Activated gamma-delta T cell treated with anti-CD3 and anti-CD28 coated beads, Interleukin-2, amount 50 U/mL, for 16 hours (primary cell): ENCODE results near the gene SH3BGR.

Experiments
- DNase-seq: peaks from one replicate; pipeline ENCODE4 v3.0.0-alpha.2; 2020; ENCODE audit warnings: low read depth

SH3BGR gene

DNA sequence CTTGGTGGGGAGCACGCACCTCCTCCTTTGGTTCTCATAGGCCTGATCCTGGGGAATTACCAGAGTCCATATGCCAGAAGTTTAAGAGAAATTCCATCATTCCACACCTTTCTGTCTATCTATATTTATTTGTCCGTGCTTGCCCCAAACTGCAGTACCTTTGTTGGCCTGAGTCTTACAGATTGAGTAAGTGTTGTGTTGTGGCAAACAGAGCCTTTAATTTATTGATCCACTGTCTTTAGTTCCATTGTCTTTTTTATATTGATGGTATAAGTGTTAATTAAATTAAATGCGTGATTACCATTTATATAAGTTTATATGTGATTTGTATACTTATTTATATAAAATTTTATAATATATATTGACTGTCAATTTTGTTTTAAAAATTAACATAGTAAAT, 4.9 kb downstream of the SH3BGR start:
- DNase-seq, result no peak

DNA sequence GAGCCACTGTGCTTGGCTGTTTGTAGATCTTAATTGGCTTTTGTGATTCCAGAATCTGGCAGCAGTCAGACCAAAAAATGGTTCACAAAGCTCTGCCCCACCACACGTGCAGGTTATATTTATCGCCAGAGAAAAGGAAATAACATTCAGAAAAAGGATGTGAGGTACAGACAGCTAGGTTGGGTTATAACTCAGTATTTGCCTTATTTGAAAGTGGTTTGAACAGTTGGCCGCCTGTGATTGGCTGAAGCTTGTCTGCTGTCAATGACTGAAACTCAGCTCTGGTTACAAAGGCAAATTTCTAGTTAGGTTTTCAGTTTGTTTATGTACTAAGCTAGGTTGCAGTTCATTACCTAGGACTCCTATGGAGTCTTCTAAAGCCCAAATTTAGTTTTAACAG, 9.6 kb downstream of the SH3BGR start:
- DNase-seq, result no peak

DNA sequence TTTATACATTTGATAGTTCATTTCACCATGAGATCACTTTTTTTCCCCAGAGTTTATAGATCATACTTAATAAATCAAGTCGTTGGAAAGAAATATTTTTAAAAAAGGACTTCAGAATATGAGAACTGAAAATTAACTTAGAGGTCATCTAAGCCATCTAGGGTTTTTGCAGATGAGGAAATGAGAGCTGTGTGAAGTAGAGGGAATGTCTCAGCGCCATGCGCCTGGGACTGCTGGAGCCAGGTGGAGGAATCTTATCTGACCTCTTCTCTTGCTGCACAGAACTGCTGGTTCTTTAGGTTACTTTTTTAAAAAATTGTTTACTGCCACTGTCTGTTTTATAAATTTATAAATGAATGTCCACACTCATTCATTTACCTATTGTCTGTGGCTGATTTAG, 11.5 kb downstream of the SH3BGR start:
- DNase-seq, result no peak

DNA sequence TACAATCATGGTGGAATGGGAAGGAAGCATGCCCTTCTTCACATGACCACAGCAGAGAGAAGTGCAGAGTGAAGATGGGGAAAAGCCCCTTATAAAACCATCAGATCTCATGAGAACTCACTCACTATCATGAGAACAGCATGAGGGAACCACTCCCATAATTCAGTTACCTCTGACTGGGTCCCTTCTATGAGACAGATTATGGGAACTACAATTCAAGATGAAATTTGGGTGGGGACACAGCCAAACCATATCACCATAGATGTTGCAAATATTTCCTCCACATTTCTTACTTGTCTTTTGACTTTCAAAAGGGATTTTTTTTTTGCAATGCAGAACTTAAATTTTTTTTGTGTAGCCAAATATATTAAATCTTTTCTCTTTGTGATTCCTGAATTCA, 14.8 kb downstream of the SH3BGR start:
- no peak for DNase-seq

DNA sequence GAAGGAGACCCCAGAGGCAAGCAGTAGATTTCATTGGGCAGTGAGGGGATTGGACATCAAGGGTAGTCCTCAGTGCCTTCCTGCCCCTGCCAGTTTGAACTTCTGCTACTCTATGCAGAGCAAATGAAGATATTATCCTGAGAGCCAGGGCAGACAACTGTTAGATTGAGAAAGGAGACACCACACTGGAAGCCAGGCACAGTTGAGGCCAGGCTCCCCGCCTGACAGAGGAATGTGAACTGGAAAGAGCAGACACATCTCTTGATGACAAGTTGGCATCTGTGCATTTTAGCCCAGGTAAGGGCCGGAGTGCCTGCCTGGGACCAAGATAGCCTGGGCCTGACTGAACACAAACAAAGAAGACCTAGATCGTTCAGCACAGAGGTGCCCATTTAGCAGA, 16.0 kb downstream of the SH3BGR start:
- no peak for DNase-seq

DNA sequence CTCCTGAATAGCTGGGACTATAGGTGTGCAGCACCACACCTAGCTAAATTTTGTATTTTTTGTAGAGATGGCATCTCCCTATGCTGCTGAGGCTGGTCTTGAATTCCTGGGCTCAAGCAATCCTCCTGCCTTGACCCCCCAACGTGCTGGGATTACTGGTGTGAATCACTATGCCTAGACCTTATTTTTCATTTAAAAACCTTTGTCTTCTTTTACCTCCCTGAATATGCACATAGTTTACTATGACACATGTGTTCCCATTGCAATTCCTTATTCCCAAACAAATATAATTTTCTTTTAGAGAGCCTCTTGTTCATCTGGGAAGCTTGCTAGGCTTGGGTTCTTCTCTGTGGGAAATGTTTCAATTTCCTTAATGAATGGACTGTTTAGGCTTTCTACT, 16.8 kb downstream of the SH3BGR start:
- no peak for DNase-seq

DNA sequence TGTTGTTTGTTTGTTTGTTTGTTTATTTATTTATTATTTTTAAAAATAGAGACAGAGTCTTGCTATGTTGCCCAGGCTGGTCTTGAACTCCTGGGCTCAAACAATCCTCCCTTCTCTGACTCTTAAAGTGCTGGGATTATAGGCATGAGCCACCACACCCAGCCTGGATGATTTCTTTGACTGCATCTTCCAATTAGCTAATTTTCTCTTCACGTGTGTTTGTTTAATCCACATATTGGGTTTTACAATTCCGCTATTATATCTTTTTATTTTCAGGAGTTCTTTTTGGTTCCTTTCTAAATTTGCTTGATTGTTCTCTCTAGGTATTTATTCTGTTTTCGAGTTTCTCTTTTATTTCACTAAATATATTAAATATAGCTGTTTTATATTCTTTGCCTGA, 19.8 kb downstream of the SH3BGR start:
- no peak for DNase-seq

DNA sequence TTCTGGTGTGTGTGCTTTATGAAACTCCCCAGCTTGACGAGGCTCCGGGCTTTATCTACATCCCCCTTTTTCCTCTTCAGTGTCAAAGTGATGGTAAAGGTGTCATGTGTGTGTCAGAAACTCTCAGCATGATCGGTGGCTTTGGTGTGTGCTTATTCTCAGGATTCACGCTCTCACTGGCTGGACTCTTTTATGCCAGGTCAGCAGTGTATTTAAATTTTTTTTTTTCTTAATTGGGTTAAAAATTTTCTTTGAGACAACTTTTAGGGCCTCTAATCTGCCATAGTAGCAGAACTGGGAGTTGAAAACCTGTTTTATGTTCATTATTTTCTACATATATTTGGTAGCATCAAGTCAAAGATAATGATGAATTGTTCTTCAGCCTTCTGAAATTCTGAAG, 21.0 kb downstream of the SH3BGR start:
- DNase-seq, result no peak

DNA sequence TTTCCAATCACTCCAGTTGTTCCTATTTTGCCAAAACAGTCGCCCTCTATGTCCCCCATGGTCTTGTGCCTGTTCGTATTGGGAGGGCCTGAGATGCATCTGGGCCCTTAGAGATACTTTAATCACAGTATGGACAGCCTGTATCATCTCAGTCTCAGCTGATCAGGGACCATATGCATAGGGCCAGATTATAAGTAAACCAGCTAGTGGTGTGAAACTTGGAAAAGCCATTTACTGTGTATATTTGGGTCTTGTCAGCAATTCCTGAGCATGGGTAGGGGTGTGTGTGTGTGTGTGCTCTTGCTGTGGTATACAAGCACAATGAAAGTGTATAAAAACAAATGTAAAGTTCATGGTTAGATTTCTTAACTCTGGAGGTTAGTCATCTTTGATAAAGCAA, 22.8 kb downstream of the SH3BGR start:
- no peak for DNase-seq

DNA sequence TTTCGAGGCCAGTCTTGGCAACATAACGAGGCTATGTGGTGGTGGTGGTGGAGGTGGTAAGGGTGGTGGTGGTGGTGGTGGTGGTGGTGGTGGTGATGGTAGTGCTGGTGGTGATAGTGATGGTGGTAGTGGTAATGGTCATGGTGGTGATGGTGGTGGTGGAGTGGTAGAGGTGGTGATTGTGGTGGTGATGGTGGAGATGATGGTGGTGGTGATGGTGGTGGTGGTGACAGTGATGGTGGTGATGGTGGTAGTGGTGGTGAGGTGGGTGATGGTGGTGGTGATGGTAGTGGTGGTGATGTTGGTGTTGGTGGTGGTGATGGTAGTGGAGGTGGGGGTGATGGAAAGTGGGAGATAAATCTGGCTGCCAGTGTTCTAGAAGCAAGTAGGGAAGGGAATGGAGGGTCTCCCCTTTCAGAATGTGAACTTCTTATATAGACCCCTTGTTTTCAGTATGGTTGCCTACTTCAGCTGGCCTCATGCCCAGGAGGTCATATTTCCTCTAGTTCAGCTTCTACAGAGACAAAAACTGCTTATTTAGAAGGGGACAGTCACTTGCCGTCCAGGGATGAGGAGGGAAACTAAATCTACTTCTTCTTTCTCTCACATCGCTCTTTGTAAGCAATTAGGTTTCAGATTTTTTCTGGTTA, 27.5 kb downstream of the SH3BGR start:
- no peak for DNase-seq

DNA sequence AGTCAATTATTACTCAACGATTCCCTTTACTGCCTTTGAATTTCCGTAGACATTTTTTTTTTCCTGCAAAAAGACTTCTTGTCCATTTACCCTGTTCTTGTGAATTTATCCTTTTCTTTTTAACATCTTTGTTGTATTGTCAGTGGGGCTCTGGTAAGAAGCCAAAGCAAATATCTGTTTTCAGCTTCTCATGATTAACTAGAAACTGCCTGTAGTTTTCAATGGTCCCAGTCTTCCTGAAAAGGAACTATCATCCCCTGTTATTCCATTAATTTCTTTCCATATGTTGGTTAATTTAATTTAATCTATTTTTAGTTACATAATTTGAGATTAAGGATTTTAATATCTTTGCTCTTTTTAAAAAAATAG, 28.0 kb downstream of the SH3BGR start:
- DNase-seq, result no peak

DNA sequence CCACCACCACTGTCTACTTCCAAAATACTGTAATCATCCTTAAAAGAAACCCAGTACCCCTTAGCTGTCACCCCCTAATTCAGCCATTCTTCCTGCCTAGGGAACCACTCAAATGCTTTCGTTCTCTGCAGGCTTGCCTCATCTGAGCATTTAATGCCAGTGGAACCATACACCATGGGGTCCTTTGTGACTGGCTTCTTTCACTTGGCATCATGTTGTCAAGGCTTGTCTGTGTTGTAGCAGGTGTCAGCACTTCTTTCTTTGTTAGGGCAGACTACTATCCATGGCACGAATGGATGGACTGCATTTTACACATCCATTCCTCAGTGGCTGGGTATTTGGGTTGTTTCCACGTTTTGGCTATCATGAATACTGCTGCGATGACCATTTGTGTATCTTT, 28.5 kb downstream of the SH3BGR start:
- DNase-seq, result no peak

DNA sequence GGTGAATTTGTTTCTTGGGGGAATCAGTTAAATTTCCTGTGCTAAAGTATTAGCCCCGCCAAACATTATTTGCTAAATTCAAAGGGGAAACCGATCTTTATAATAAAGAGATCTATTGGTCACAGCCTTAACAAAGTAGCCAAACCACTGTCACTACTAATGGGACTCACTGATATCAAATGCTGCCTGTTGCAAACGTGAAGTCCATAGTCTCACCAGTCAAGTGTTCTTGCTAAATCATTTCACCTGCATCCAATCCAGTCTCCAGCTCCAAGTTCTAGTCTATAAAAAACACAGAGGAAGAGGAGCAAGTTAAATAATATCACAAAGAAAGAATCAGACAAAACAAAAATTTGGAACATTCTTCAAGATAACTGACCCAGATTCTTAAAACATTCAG, 30.1 kb downstream of the SH3BGR start:
- DNase-seq, result no peak

DNA sequence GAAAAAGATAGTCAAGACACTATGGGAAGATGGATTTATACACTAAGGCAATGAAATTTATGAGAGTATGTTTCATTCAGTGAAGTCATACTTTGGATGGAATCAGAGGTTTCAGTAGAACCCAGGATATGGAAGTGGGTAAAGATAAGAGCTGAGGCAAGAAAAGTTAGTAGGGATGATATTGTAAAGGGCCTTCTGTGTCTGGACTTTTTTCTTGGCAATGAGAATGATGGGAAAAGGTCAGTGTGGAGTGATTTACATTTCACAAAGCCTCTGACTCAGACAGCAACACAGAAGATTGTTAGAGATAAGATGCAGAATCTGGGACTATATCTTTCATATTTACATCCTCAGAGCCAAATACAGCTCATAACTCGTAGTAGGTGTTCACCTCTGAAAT, 32.1 kb downstream of the SH3BGR start:
- no peak for DNase-seq

DNA sequence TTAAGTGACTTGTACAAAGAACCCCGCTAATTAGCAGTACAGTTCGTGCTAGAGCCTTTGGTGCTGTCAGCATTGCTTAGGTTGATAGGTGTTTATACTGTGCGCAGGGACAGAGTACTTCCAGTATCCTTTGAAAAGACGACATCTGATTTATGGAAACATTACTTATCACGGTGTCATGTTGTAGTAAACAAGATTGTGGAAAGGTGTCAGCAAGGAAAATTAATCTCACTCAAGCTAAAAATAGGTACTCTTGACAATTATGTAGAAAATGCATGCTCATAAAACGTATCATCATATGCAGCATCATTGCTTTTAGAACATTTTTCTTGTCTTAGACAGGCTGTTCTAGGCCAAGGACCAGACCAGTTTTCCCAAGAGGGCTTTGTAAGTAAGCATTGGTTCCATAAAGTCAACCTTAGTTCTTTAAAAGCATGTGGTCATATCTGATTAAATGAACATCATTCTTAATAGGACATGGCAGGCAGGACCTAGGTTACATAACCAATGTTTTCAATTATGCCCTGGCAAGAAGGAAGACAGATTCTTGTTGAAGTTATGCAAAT, 33.0 kb downstream of the SH3BGR start:
- DNase-seq, result no peak

DNA sequence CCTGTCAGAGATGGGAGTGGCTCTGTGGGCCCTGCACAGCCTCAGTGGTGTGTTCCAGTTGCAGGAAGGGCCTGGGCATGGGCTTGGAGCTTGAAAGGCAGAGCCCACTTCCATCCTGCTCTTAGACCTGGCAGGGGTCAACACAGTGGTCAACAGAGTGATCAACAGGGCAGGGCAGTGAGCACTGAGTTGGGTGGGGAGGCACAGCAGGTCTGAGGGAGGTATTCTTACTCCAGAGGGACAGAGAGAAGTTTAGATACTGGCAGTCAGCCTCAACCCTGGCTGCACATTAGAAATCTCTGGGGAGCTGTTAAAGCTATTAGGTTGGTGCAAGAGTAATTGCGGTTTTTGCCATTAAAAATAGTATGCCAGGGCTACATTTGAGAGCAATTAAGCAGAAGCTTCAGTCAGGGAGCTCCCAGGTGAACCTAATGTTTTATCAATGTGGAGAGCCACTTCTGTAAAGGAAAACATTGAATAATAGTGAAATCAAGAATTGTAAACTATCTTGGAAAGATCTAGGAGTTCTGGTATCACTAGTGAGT, 37.7 kb downstream of the SH3BGR start:
- no peak for DNase-seq

DNA sequence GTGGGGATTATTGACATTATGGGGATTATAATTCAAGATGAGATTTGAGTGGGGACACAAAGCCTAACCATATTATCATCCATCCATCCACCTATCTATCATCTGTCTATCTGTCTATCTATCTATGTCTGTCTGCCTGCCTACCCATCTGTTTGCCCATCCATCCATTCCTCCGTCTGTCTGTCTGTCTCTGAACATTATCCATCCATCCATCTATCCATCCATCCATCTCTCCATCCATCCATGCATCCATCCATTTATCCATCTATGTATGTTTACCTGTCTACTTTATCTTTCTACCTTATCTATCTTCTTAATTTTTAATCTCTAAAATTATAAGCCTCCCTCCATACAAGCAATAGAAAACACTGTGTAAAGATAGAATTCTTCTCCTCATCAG, 47.4 kb downstream of the SH3BGR start:
- no peak for DNase-seq

DNA sequence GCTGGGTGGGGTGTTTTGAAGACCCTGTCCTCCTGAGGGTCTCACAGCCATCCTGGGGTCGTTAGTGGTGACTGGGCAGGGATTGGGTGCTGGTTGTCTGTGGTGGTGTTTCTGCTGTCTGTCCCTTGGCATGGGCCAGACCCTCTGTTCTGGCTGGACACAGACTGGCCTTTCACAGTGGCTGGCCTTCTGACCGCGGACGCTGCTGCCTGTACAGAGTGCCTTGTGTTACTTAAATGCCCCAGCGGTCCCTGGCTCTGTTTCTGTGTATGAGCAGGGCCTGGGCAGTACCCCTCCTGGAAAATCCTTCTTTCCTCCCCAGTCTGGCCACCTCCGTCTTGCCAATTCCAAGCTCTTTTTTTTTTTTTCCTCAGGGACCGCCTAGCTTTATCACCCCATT, 50.9 kb downstream of the SH3BGR start:
- DNase-seq, result no peak

DNA sequence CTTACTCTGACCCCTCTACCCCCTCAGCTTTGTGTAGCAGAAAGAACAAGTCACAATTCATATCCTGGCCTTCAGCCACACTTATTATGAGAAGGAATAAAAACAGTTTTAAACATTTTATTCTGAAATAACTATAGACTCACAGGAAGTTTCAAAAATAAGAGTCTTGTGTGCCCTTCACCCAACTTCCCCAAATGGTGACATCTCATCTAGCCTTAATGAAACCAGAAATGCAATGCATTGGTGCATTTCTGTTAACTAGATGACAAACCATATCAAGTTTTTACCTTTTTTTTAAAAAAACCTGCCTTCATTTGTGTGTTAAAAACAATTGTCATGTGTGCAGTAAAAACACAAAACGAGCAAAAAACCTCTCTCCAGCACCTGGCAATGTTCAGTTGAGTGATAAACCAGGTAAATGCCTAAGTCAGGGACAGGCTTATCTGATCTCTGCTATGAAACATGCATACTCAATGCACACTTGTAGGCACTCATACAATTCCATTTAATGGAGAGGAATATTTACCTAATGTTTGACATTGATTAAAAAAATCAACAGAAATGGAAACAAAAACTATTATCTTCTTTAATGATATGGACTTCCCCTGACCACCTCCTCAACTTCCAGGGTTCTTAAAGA, 51.5 kb downstream of the SH3BGR start:
- DNase-seq, result no peak

DNA sequence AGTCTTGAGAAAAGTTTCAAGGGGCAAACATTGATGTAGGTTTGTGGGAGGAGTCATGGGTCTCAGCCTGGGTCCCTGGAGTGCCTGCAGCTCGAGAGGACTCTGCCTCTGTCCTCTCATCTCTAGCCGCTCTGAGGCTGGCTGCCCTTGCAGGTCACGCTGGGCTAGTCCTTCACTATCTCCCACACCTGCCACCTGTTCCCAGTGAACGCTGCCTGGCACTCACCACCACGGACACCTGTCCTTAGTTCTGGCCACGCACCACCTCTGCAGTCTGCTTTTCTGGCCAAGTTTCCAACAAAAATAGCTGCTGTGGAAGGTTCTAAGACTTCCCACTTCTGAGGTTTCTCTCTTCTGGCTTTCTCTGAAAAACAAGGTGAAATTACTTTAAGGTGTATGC, 52.5 kb downstream of the SH3BGR start:
- no peak for DNase-seq

DNA sequence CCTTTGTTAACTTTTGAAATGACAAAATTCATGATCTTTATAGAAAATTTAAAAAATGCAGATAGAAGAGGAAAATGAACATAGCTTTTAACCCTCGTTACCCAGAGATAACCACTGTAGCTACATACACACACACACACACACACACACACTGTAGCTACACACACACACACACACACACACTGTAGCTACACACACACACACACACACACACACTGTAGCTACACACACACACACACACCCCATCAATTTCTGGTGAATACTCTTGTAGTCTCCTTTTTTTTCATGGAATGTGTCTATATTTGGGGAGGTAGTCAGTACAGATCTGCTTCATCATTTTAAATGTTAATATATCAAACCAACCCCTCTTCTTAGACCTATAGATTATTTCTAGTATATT, 58.5 kb downstream of the SH3BGR start:
- DNase-seq, result no peak

DNA sequence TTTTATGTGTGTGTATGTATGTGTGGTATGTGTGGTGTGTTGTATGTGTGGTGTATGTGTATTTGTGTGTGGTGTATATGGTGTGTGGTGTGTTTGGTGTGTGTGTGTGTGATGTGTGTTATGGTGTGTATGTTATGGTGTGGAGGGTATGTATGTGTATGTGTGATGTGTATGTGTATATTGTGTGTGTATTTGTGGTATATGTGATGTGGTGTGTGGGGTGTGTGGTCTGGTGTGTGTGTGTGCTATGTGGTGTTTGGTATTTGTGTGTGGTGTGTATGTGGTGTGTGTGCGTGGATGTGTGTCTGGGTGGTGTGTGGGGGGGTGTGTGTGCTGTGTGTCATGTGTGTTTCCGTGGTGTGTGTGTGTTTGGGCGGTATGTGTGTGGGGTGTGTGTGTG, 59.3 kb downstream of the SH3BGR start:
- DNase-seq, result no peak

DNA sequence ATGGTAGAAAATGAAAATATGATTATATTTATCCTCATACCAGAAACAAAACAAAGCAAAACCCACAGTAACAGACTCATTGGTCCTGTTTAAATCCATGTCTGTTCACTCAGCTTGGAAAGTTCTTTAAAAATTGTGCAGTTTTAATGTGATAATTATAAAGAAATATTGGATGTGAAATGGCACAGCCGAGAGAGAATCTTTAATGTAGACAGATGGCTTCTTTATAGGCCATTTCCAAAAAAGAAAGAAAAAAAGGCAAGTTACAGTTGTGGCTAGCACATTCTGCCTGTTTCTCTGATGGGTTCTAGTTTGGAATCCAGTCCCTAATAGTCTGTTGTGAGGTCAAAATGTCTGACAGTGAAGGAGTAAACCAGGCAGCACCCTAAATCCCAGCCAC, 62.0 kb downstream of the SH3BGR start:
- DNase-seq, result no peak
